Aorta (tissue), 5 donors: ENCODE data around the gene TLE6. TPM values are rescaled to one million over a fixed set of nuclear protein-coding genes. Genes with fewer than 3 reads are reported as not detected.
A peak's percentile ranks its signal among the peaks of the same experiment; 100 is the strongest.
"Not testable (repeated sequence)": the region's sequence is repeated elsewhere in the genome, so short reads cannot be mapped to it uniquely, and the experiment has no call there.

Experiments
- ATAC-seq: fragments of 200-7000 bp; cut with Tn5 transposase; one replicate; pipeline ENCODE4 v1.9.1; 2022; ENCODE audit warnings: moderate library complexity; ENCODE audit not compliant: low FRiP score
- DNase-seq, 2 donors: peaks; one replicate each; pipeline ENCODE4 v3.0.0-alpha.2; 2020
- H3K27ac ChIP-seq, 2 donors: one replicate each; pipeline ENCODE4 v1.5.1; 2013; ENCODE audit warnings: low read length in 2 of 2, mild to moderate bottlenecking in 2 of 2, moderate library complexity in 2 of 2, control low read depth in 1 of 2, inconsistent platforms in 1 of 2, low read depth in 1 of 2
- H3K27me3 ChIP-seq, 2 donors: one replicate each; pipeline ENCODE4 v1.6.1; 2013; ENCODE audit warnings: control low read depth in 1 of 2, low read length in 1 of 2, mild to moderate bottlenecking in 1 of 2, moderate library complexity in 1 of 2; ENCODE audit not compliant: insufficient read depth in 2 of 2, control insufficient read depth in 1 of 2
- H3K36me3 ChIP-seq, 2 donors: one replicate each; pipeline ENCODE4 v1.6.1; 2013; ENCODE audit warnings: control low read depth in 1 of 2, low read length in 1 of 2, mild to moderate bottlenecking in 1 of 2; ENCODE audit not compliant: insufficient read depth in 2 of 2, control insufficient read depth in 1 of 2
- H3K4me1 ChIP-seq, 2 donors: one replicate each; pipeline ENCODE4 v1.6.1; 2013; ENCODE audit warnings: low read length in 2 of 2, control low read depth in 1 of 2, mild to moderate bottlenecking in 1 of 2, moderate library complexity in 1 of 2; ENCODE audit not compliant: insufficient read depth in 2 of 2, control insufficient read depth in 1 of 2
- H3K4me3 ChIP-seq, 2 donors: one replicate each; pipeline ENCODE4 v1.5.1; 2013; ENCODE audit warnings: low read length in 2 of 2, control low read depth in 1 of 2, mild to moderate bottlenecking in 1 of 2
- H3K9me3 ChIP-seq: one replicate; pipeline ENCODE4 v1.6.1; 2013; ENCODE audit warnings: mild to moderate bottlenecking, low read length; ENCODE audit not compliant: control insufficient read depth
- WGBS, 2 donors: extraction: QIAGEN DNeasy Blood & Tissue Kit; methylation state at CpG; one replicate each; pipeline ENCODE4 v1.1.7; 2013; 5-methylcytosine and 5-hydroxymethylcytosine counted together
- intact Hi-C, 2 donors: fragments of 100-400 bp; cut with DNase I; formaldehyde crosslinking; loops; one replicate each; pipeline versions ENCODE4 v1.14.2 to v1.15.0; 2022
- polyA plus RNA-seq, 2 donors: library from polyadenylated mRNA; stranded (reverse); fragments of 200-250 nt; gene quantifications; one replicate each; pipeline ENCODE4 v1.2.3, GENCODE V29; 2013
- total RNA-seq, 2 donors: library from RNA; stranded (reverse); fragmentation: NEBNext Ultra II Directional; extraction: Animal tissue kit (Norgen Biotek cat#: 25700); gene quantifications; one replicate each; pipeline ENCODE4 v1.2.1, GENCODE V29; 2021
- donor health status: healthy with polysubstance abuse.
- donor health status: Bipolar disorder and iron deficiency.
- donor health status: DM: no; HTN: no; CAD: no.
- donor health status: DM: no; HTN: no; CAD: no.
- donor health status: DM: yes; HTN: yes; CAD: no.

Gene TLE6
- total and polyA plus RNA-seq, 4 donors, result 0.65 to 12.0 (median 3.8) TPM

GRCh38 chr19:3034656-3035541, 57.5 kb downstream of the TLE6 start:
- 16 to 17% methylated on average over 28 of the region's 28 CpGs for WGBS, 2 donors
- peak; percentile 5 for ATAC-seq
- intact Hi-C loops, result loop anchor here (2.0 to 5.0 kb wide), 2 partner anchors 53 to 58 kb away; partner anchors contain the start of gene TLE6 (in 1 of the 2)

GRCh38 chr19:3035542-3036118, 58.3 kb downstream of the TLE6 start:
- H3K4me1 ChIP-seq, result no peaks in the 10 kb centered on the region
- WGBS, 2 donors, result 0% methylated on average over 26 to 29 of the region's 29 CpGs
- ATAC-seq (peak; percentile 97), DNase-seq (peak; percentile 97 to 99)
- peak overlapping the region; percentile 33 to 49 for H3K4me3 ChIP-seq
- intact Hi-C loops, result loop anchor here (2.0 to 5.0 kb wide), 2 partner anchors 53 to 59 kb away; partner anchors contain the start of gene TLE6 (in 1 of the 2)
- no peaks in the 10 kb centered on the region for H3K9me3 ChIP-seq
- no peaks in the 10 kb centered on the region for H3K36me3 ChIP-seq
- peak overlapping the region in 1 of 2 donors; percentile 93 for H3K27ac ChIP-seq
- H3K27me3 ChIP-seq, result no peaks in the 10 kb centered on the region

More at GRCh38 chr19:3034656-3035541, 57.5 kb downstream of the TLE6 start:
- Histone ChIP-seq H3K9me3 (no peaks in the 10 kb centered on the region), H3K27me3 (no peaks in the 10 kb centered on the region), H3K36me3 (no peaks in the 10 kb centered on the region), H3K4me3 (peak overlapping the region; percentile 8 to 33), H3K27ac (no peak overlapping the region), H3K4me1 (no peaks in the 10 kb centered on the region)
- DNase-seq, result no peak

- 2% methylated on average over 43 to 44 of the region's 44 CpGs for WGBS, 2 donors
- intact Hi-C loops, result loop anchor here in 1 of 2 donors (5.0 kb wide), 1 partner anchor 54 kb away; no protein-coding TSS in a partner anchor
- Histone ChIP-seq H3K4me3 (peak overlapping the region; percentile 15 to 49), H3K27ac (peak overlapping the region in 1 of 2 donors; percentile 93), H3K36me3 (no peaks in the 10 kb centered on the region), H3K9me3 (no peaks in the 10 kb centered on the region), H3K4me1 (no peaks in the 10 kb centered on the region), H3K27me3 (no peaks in the 10 kb centered on the region)
- peak; percentile 94 for ATAC-seq
- peak; percentile 94 to 97 for DNase-seq
These were observed 59.0 kb downstream of the TLE6 start for GRCh38 chr19:3036119-3036976.

GRCh38 chr19:3036977-3037544, 59.7 kb downstream of the TLE6 start:
- H3K4me1 ChIP-seq, H3K9me3 ChIP-seq, DNase-seq, ATAC-seq, H3K4me3 ChIP-seq, H3K27ac ChIP-seq, H3K36me3 ChIP-seq, H3K27me3 ChIP-seq: not testable (repeated sequence)
- WGBS, 2 donors, result 92% methylated on average over 13 to 14 of the region's 14 CpGs
- intact Hi-C loops, result loop anchor here in 1 of 2 donors (5.0 kb wide), 1 partner anchor 55 kb away; no protein-coding TSS in a partner anchor

GRCh38 chr19:3038214-3038613, 60.9 kb downstream of the TLE6 start:
- Histone ChIP-seq H3K4me1 (no peaks in the 10 kb centered on the region), H3K27ac (no peak overlapping the region), H3K9me3 (no peaks in the 10 kb centered on the region), H3K36me3 (no peaks in the 10 kb centered on the region), H3K27me3 (no peaks in the 10 kb centered on the region), H3K4me3 (no peak overlapping the region)
- DNase-seq, result no peak
- ATAC-seq, result no peak
- 85 to 91% methylated on average over 5 of the region's 5 CpGs for WGBS, 2 donors
- intact Hi-C loops, result loop anchor here in 1 of 2 donors (5.0 kb wide), 1 partner anchor 56 kb away; no protein-coding TSS in a partner anchor

- no peak overlapping the region for H3K4me3 ChIP-seq
- intact Hi-C loops, result loop anchor here in 1 of 2 donors (5.0 kb wide), 1 partner anchor 57 kb away; no protein-coding TSS in a partner anchor
- no peaks in the 10 kb centered on the region for H3K27me3 ChIP-seq
- ATAC-seq, result no peak
- no peak overlapping the region for H3K27ac ChIP-seq
- no peak for DNase-seq
- H3K9me3 ChIP-seq, result no peaks in the 10 kb centered on the region
- no peaks in the 10 kb centered on the region for H3K36me3 ChIP-seq
- H3K4me1 ChIP-seq, result no peaks in the 10 kb centered on the region
- 86 to 92% methylated on average over 5 of the region's 5 CpGs for WGBS, 2 donors
These were observed 61.8 kb downstream of the TLE6 start for GRCh38 chr19:3039125-3039524.

GRCh38 chr19:3039641-3040077, 62.3 kb downstream of the TLE6 start:
- no peaks in the 10 kb centered on the region for H3K36me3 ChIP-seq
- no peak for DNase-seq
- no peak for ATAC-seq
- H3K4me3 ChIP-seq, result no peak overlapping the region
- intact Hi-C loops, result loop anchor here in 1 of 2 donors (5.0 kb wide), 1 partner anchor 57 kb away; no protein-coding TSS in a partner anchor
- no peaks in the 10 kb centered on the region for H3K4me1 ChIP-seq
- H3K27me3 ChIP-seq, result no peaks in the 10 kb centered on the region
- 80 to 82% methylated on average over 17 of the region's 17 CpGs for WGBS, 2 donors
- no peak overlapping the region for H3K27ac ChIP-seq
- no peaks in the 10 kb centered on the region for H3K9me3 ChIP-seq

GRCh38 chr19:3041327-3041726, 64.0 kb downstream of the TLE6 start:
- no peaks in the 10 kb centered on the region for H3K4me1 ChIP-seq
- H3K27ac ChIP-seq, result no peak overlapping the region
- H3K4me3 ChIP-seq, result no peak overlapping the region
- H3K27me3 ChIP-seq, result no peaks in the 10 kb centered on the region
- H3K9me3 ChIP-seq, result no peaks in the 10 kb centered on the region
- 78 to 86% methylated on average over 12 of the region's 12 CpGs for WGBS, 2 donors
- ATAC-seq (no peak), DNase-seq (no peak)
- intact Hi-C loops, result no loop called here
- H3K36me3 ChIP-seq, result no peaks in the 10 kb centered on the region
